HG02852 (cell line): Measurements from ENCODE around the gene MEIS2.
A peak's percentile ranks its signal among the peaks of the same experiment; 100 is the strongest.

ENCODE experiments used
- ATAC-seq: cut with Tn5 transposase; IDR thresholded peaks from one replicate; pipeline ENCODE4 v1.9.1; 2021; ENCODE audit warnings: mild to moderate bottlenecking, moderate library complexity; ENCODE audit not compliant: unreplicated experiment

The MEIS2 gene

DNA sequence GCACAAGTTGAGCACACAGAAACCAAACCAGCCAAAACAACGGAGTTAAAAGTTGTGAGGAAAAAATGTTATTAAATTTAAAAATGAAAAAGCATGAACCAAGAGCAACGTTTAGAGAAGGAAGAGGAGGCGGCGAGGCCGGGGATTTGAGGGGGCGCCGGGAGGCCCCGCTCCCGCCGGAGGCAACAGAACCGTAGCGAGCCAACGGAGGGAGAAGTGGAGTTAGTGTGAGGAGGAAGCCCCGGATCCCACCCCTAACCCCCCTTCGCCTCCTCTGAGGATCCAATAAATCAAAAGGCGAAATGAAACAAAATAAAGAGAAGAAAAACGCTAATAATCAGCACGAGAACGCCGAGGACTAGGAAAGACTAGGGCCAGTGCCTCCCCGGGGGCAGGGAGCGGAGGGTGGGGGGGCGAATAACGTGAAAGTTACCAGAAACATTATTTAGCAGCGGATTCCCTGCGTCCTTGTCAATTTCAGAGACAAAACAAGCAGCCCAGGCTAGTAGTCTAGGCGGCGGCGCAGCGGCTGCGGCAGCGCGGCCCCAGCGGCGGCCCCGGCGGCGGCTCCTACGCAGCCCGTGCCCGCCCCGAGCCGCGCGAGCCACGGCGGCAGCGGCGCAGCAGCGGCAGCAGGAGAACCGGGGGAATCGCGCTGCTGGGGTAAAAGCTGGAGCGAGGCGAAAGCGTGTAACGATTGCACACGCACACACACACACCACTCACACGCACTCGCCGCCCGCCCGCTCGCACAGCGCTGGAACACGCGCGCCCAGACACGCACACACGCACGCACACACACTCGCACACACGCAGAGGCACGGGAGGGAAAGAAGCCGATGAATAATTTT is 1.7 kb downstream of the MEIS2 start:
- peak; percentile 39 for ATAC-seq

DNA sequence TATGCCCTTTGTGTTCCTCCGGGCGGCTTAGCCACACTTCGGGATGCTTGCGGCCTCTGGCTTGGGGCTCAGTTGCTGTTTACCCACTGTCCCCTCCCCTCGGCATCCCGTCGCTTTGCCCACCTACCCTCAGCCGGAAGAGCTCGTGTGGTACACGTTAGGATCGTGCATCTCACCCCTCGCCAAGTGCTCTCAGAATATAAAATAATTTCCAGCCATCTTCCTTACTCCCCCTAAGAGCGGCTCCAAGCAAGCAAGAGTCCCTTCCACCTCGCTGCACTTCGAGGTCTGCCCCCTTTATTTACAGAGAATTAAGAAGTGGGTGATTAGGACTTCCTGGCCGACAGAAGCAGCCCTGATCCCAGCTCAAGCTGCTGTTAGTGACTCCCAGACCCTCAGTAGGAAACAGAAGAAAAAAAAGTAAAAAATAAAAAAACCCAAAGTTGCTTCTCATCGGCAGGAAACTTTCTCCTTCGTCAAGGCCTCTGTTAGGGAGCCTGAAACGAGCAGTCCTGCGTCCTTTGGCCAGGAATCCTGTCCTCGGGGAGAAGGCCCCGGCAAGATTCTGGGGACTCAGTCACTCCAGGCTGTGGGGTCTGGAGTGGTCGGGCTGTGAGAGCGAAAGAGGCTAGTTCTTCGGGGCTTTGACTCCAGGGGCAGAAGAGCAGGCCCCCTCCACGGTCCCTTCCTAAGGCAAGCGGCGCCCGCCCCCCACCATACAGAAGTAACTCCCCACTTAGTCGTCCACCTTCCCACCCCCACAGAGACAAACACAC is 3.0 kb downstream of the MEIS2 start:
- no peak for ATAC-seq

GRCh38 chr15:37096558-37097143 is 3.7 kb downstream of the MEIS2 start:
- no peak for ATAC-seq

GRCh38 chr15:37095770-37096557 is 4.4 kb downstream of the MEIS2 start:
- no peak for ATAC-seq

- no peak for ATAC-seq
Measured at GRCh38 chr15:37094915-37095711, 5.2 kb downstream of the MEIS2 start.

- no peak for ATAC-seq
Measured at GRCh38 chr15:37094333-37094914, 5.9 kb downstream of the MEIS2 start.

GRCh38 chr15:37093480-37094332 is 6.6 kb downstream of the MEIS2 start:
- ATAC-seq = no peak

- ATAC-seq = no peak
Measured at GRCh38 chr15:37090543-37091175, 9.7 kb downstream of the MEIS2 start.

DNA sequence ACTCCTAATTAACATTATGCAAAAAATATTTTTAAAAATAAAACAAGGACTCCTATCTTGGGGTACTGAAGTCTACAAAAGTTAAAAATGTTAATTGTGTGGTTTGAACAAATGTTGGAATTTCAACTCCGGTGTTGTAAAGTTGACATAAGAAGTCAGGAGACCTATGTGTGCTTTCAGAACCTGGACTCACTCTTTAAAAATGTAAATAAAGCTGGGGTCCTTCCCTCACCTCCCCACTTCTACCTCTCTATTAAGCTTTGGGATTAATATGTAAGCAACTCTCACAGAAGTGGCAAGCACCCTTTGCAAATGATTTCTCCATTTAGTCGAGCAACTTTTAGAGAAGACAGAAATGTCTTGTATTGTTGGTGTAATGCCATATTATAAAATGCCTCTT is 11.9 kb downstream of the MEIS2 start:
- ATAC-seq = no peak

- no peak for ATAC-seq
Measured at GRCh38 chr15:37087131-37087588, 13.2 kb downstream of the MEIS2 start.

DNA sequence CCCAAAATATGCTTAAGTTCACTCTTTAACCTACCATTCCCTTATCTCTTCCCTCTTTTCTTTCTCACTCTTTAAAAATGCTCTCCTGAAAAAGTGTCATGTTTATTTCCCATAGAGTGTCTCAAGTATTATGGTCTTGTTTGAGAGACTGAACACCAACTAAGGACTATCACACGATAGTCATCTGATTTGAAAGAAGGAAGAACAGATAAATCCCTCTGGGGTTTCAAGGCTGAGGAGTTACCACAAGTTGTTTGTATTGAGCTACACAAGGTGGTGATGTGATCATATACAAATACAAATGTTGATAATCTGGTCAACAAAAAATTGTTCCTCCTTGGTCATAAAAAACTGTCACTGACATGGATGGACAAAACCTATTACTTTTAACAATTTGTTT is 13.8 kb downstream of the MEIS2 start:
- no peak for ATAC-seq

DNA sequence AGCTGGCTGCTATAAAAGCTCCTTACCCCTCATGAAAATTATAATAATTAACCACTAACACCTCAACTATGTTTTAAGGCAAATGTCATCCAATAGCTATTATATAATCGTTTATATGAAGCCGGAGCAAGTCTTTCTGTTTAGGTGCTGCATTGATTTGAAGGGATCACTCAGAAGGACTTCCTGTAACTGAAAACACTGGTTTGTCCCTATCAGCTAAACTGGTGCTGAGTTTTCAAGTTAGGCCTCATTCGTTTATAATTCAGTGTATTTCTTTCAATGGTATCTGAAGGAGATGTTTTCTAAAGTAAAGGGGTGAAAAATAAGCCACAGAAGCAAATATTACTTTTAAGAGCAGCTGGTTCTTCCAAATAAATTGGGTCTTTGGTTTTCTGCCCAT is 14.2 kb downstream of the MEIS2 start:
- ATAC-seq = no peak

DNA sequence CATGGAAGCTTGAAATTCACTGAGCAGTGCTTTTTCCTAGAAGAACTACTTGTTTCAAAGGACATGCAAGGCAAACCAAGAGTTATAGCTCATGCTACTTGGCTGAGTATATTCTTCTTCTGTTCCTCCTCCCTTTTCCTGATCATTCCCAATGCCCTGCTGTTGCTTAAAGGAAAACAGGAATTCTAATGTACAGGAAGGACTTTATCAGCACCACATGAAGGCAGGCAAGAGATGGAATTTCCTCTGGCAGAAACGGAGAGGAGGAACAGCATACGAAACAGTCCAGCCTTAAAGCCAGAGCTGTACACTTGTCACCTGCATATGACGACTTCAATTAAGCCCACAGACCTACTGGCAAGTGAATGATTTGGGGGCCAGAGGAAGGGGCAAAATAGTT is 15.7 kb downstream of the MEIS2 start:
- no peak for ATAC-seq

DNA sequence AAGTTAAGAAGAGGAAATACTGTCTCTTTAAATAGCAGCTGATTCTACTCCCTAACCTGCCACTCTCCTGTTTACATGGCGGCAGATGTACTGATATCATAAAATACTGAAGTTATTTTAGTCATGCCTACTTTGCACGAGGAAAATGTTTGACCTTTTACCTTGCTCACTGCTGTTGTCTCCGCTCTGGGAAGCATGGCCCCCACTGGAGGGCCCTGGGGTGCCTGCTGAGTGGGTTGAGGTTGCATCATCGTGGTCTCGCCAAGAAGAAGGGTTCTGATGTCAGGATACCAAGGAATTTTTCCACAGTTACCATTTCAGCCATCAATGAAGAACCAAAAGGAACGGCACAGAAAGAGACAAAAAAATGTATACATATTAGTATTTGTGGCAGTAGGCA is 16.7 kb downstream of the MEIS2 start:
- no peak for ATAC-seq

DNA sequence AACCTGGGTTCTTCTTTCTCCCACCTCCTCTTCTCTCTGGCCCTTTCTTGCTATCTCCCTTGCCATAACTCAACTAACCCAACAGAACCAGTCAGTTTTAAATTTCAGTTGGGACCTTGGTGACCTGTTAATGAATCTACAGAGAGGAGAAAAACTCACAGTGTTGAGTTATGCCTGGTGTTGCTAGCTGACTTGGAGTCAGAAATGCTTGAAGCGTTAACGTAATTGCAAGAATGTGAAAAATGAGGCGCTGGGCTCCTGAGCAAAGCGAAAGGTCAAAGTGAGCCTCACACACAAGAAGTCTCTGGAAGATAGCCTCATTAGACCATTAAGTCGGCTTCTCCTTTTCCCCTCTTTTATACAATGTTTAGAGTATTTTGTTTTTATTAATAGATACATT is 18.4 kb downstream of the MEIS2 start:
- no peak for ATAC-seq

DNA sequence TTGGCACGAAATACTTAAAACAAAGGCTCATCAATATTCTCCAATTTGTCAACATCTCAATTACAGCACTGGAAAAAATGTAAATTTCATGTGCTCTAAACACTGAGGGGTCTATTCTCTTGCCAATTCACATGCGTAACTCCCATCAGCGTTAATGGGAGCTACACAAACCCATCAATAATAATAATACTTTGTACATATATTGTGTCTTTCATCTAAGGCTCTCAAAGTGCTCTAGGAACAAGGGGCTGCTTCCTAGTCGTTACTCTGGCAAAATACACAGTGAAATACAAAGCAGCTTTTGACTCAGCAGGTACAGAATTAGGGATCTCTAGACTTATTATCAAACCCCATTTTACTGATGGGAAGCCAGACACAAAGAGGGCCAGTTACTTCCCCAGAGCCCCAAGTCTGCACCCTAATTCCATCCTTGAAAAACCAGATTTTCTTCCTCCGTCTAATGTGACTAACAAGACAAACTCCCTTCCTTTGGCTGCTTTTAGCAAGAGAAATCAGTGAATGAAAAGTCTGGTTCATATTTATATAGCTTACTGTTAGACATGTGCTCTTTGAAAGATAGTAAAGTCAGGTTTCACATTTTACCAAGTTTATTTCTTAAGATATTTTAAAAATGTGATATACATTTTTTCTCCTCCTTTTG is 20.0 kb downstream of the MEIS2 start:
- ATAC-seq = no peak

GRCh38 chr15:37079726-37080125 is 20.6 kb downstream of the MEIS2 start:
- no peak for ATAC-seq

DNA sequence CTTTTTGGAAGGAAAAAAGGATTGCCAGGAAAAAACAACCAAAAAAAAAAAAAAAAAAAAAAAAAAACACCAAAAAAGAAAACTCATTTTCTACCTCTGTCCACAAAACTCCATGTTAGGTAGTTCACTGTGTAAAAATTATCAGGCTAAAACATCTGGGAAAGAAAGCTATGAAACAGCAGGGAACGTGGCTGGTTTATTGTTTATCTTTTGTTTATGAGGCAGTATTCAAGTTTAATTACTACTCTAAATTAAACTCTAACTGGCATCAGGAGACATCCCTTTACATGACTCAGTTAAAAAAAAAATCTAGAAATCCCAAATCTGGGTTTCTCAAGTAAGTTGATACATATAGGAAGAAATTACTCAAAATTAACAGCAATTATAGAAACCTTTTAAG is 21.8 kb downstream of the MEIS2 start:
- ATAC-seq = no peak
